H1 (cell line): ENCODE measurements around the gene JPT2.

Source experiments
- EGR1 ChIP-seq: IDR thresholded peaks from 2 replicates; pipeline ENCODE4 v1.6.1; 2011; ENCODE audit warnings: low read depth, low read length, borderline replicate concordance
- FOSL1 ChIP-seq: IDR thresholded peaks from 2 replicates; pipeline ENCODE4 v1.6.1; 2011; ENCODE audit warnings: mild to moderate bottlenecking, low read depth, low read length, moderate library complexity; ENCODE audit not compliant: insufficient read depth

DNA sequence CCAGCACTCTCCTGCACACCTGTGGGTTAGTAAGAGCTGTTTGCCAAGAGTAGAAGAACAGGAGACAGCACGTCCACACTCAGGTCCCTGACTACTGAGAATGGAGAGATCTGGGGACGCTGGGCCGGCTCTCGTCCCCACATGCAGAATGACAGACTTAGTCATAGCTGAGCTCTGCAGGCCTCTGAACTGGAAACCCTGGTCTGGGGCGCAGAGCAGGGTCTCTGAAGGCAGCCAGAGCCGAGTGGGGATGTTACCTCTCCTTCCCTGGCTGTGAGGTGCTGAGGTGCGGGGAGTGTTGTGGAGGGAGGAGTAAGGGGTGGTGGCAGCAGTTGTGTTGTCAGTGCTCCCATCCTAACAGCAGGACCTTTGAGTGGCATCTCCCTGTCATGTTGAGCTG lies 7.2 kb upstream of the JPT2 start:
- TF ChIP-seq EGR1 = no peak
- TF ChIP-seq FOSL1 = no peak
